Superior temporal gyrus (tissue), 1 donor: Measurements from ENCODE around the gene KLHL12.

Experiments used
- DNase-seq: peaks from one replicate; pipeline ENCODE4 v3.0.0-alpha.2; 2016; ENCODE audit errors: extremely low spot score

KLHL12 gene

GRCh38 chr1:202888221-202888530 is 38.9 kb downstream of the KLHL12 start:
- DNase-seq: no peak

- no peak for DNase-seq
Observed at GRCh38 chr1:202880961-202881460, 46.0 kb downstream of the KLHL12 start.

GRCh38 chr1:202880062-202880461 is 47.0 kb downstream of the KLHL12 start:
- no peak for DNase-seq

- DNase-seq: no peak
Observed at GRCh38 chr1:202879128-202879527, 47.9 kb downstream of the KLHL12 start.

GRCh38 chr1:202873026-202873425 is 54.0 kb downstream of the KLHL12 start:
- no peak for DNase-seq

- no peak for DNase-seq
Observed at GRCh38 chr1:202871367-202871766, 55.7 kb downstream of the KLHL12 start.

- no peak for DNase-seq
Observed at GRCh38 chr1:202862679-202863560, 64.1 kb downstream of the KLHL12 start.

- DNase-seq: peak; percentile 94
Observed at GRCh38 chr1:202861420-202862132, 65.5 kb downstream of the KLHL12 start.

- DNase-seq: peak; percentile 37
Observed at GRCh38 chr1:202860744-202861419, 66.2 kb downstream of the KLHL12 start.

GRCh38 chr1:202858789-202859414 is 68.1 kb downstream of the KLHL12 start:
- DNase-seq: no peak

GRCh38 chr1:202858331-202858730 is 68.7 kb downstream of the KLHL12 start:
- DNase-seq: no peak

- DNase-seq: no peak
Observed at GRCh38 chr1:202857136-202857610, 69.9 kb downstream of the KLHL12 start.

GRCh38 chr1:202856014-202856413 is 71.0 kb downstream of the KLHL12 start:
- DNase-seq: no peak

GRCh38 chr1:202854787-202855186 is 72.2 kb downstream of the KLHL12 start:
- DNase-seq: no peak

GRCh38 chr1:202852163-202852904 is 74.7 kb downstream of the KLHL12 start:
- no peak for DNase-seq

- no peak for DNase-seq
Observed at GRCh38 chr1:202850593-202851362, 76.3 kb downstream of the KLHL12 start.

- peak; percentile 45 for DNase-seq
Observed at GRCh38 chr1:202848191-202848542, 78.9 kb downstream of the KLHL12 start.

GRCh38 chr1:202844935-202845334 is 82.1 kb downstream of the KLHL12 start:
- no peak for DNase-seq

- DNase-seq: no peak
Observed at GRCh38 chr1:202844259-202844658, 82.8 kb downstream of the KLHL12 start.

GRCh38 chr1:202843081-202843480 is 84.0 kb downstream of the KLHL12 start:
- DNase-seq: no peak
